GM12878 (cell line): Measurements from ENCODE around the gene TMEM44. TPM values are rescaled to one million over a fixed set of nuclear protein-coding genes. Genes with fewer than 3 reads are reported as not detected.

ENCODE experiments used
- ATF2 ChIP-seq: IDR thresholded peaks from 2 replicates; pipeline ENCODE4 v1.6.1; 2012; ENCODE audit warnings: low read length, inconsistent platforms
- BACH1 ChIP-seq: fragments of 450-650 bp; IDR thresholded peaks from 2 replicates; pipeline ENCODE4 v1.6.1; 2017; ENCODE audit warnings: mild to moderate bottlenecking, borderline replicate concordance
- BCLAF1 ChIP-seq: fragments of 450-650 bp; IDR thresholded peaks from 2 replicates; pipeline ENCODE4 v1.6.1; 2017; ENCODE audit warnings: antibody characterized with exemption, mild to moderate bottlenecking, moderate library complexity
- CREM ChIP-seq: IDR thresholded peaks from 2 replicates; pipeline ENCODE4 v1.6.1; 2014; ENCODE audit warnings: antibody characterized with exemption, low read depth
- DPF2 ChIP-seq: fragments of 450-650 bp; IDR thresholded peaks from 2 replicates; pipeline ENCODE4 v1.6.1; 2017; ENCODE audit warnings: mild to moderate bottlenecking
- ELK1 ChIP-seq: IDR thresholded peaks from 2 replicates; pipeline ENCODE4 v1.6.1; 2012; ENCODE audit warnings: low read depth, low read length, improper control_type of control experiment
- FOXK2 ChIP-seq: fragments of 450-650 bp; IDR thresholded peaks from 2 replicates; pipeline ENCODE4 v1.6.1; 2017; ENCODE audit warnings: mild to moderate bottlenecking, moderate library complexity
- IRF3 ChIP-seq: fragments of 450-650 bp; IDR thresholded peaks from 2 replicates; pipeline ENCODE4 v1.6.1; 2014; ENCODE audit warnings: mild to moderate bottlenecking
- KAT2A ChIP-seq: conservative IDR thresholded peaks from 2 replicates; pipeline ENCODE4 v1.6.1; 2011; ENCODE audit warnings: low read depth, low read length; ENCODE audit not compliant: control insufficient read depth
- KLF5 ChIP-seq: fragments of 450-650 bp; IDR thresholded peaks from 2 replicates; pipeline ENCODE4 v1.6.1; 2014; ENCODE audit warnings: mild to moderate bottlenecking; ENCODE audit not compliant: partially characterized antibody
- MYC ChIP-seq: IDR thresholded peaks from 2 replicates; pipeline ENCODE4 v1.6.1; 2011; ENCODE audit warnings: mild to moderate bottlenecking, low read length, moderate library complexity, inconsistent platforms; ENCODE audit not compliant: insufficient read depth, insufficient replicate concordance, insufficient read length, severe bottlenecking
- NFYB ChIP-seq: IDR thresholded peaks from 2 replicates; pipeline ENCODE4 v1.6.1; 2011; ENCODE audit warnings: low read depth, mild to moderate bottlenecking, low read length, improper control_type of control experiment, moderate library complexity; ENCODE audit not compliant: insufficient read depth
- NR2C1 ChIP-seq: fragments of 450-650 bp; IDR thresholded peaks from 2 replicates; pipeline ENCODE4 v1.6.1; 2017; ENCODE audit warnings: antibody characterized with exemption, mild to moderate bottlenecking, moderate library complexity
- NR2F1 ChIP-seq: fragments of 450-650 bp; conservative IDR thresholded peaks from 2 replicates; pipeline ENCODE4 v1.6.1; 2017; ENCODE audit warnings: mild to moderate bottlenecking
- RAD51 ChIP-seq: fragments of 450-650 bp; IDR thresholded peaks from 2 replicates; pipeline ENCODE4 v1.6.1; 2016; ENCODE audit warnings: moderate library complexity, mild to moderate bottlenecking, inconsistent platforms
- RELA ChIP-seq: fragments of 450-650 bp; IDR thresholded peaks from 2 replicates; pipeline ENCODE4 v1.8.0; 2014; ENCODE audit warnings: borderline replicate concordance; ENCODE audit not compliant: partially characterized antibody
- SMAD1 ChIP-seq: fragments of 450-650 bp; IDR thresholded peaks from 2 replicates; pipeline ENCODE4 v1.6.1; 2018; ENCODE audit warnings: mild to moderate bottlenecking, low read depth; ENCODE audit not compliant: partially characterized antibody
- SMARCA5 ChIP-seq: fragments of 450-650 bp; IDR thresholded peaks from 2 replicates; pipeline ENCODE4 v1.6.1; 2017; ENCODE audit warnings: mild to moderate bottlenecking
- TCF12 ChIP-seq: IDR thresholded peaks from 2 replicates; pipeline ENCODE4 v1.6.1; 2011; ENCODE audit warnings: low read depth, mild to moderate bottlenecking, low read length
- TCF3 ChIP-seq: IDR thresholded peaks from 2 replicates; pipeline ENCODE4 v1.6.1; 2012; ENCODE audit warnings: low read depth, mild to moderate bottlenecking, low read length, borderline replicate concordance; ENCODE audit not compliant: insufficient read depth
- WRNIP1 ChIP-seq: IDR thresholded peaks from 2 replicates; pipeline ENCODE4 v1.6.1; 2011; ENCODE audit warnings: low read depth, low read length, improper control_type of control experiment, borderline replicate concordance
- YBX1 ChIP-seq: fragments of 450-650 bp; IDR thresholded peaks from 2 replicates; pipeline ENCODE4 v1.6.1; 2016; ENCODE audit warnings: antibody characterized with exemption
- ZBED1 ChIP-seq: IDR thresholded peaks from 2 replicates; pipeline ENCODE4 v1.6.1; 2016; ENCODE audit warnings: borderline replicate concordance
- ZNF384 ChIP-seq: IDR thresholded peaks from 2 replicates; pipeline ENCODE4 v1.6.1; 2012; ENCODE audit warnings: low read depth, mild to moderate bottlenecking, low read length, improper control_type of control experiment, borderline replicate concordance
- ZSCAN29 ChIP-seq: fragments of 450-650 bp; IDR thresholded peaks from 2 replicates; pipeline ENCODE4 v1.6.1; 2017; ENCODE audit warnings: mild to moderate bottlenecking, moderate library complexity
- polyA plus RNA-seq, 11 experiments: library from polyadenylated mRNA; depleted of rRNA in 4 of 11; unstranded in 6 of 11; stranded (reverse) in 5 of 11; fragments of >200 nt; fragmentation: Nextera tagmentation in 4 of 11; fragmentation: Illumina TruSeq in 1 of 11; extraction: Ambion mirVana in 4 of 11; extraction: Trizol in 1 of 11; gene quantifications; 1 replicate in 1 of 11; 2 replicates in 10 of 11; pipeline versions ENCODE4 v1.2.1 to v1.2.3, GENCODE V29; 2011 to 2016; ENCODE audit warnings: inconsistent platforms in 2 of 11, missing spikeins in 2 of 11, low read depth in 1 of 11
- total RNA-seq, 4 experiments: library from RNA; depleted of rRNA in 3 of 4; stranded (reverse); fragments of >200 nt in 3 of 4; fragmentation: Illumina TruSeq in 1 of 4; extraction: Trizol in 1 of 4; gene quantifications; 2 replicates each; pipeline versions ENCODE4 v1.2.1 to v1.2.3, GENCODE V29; 2013 to 2021
- TF ChIP-seq, protein P1 (sequence below): fragments of 450-650 bp; IDR thresholded peaks from 2 replicates; pipeline ENCODE4 v1.6.1; 2017; ENCODE audit warnings: mild to moderate bottlenecking

Gene TMEM44
- total and polyA plus RNA-seq, 10 of the 15 experiments (the other 5 are each of a cell fraction or from before 2014, with no cell fraction given): 0.57 to 8.3 (median 3.6) TPM

DNA sequence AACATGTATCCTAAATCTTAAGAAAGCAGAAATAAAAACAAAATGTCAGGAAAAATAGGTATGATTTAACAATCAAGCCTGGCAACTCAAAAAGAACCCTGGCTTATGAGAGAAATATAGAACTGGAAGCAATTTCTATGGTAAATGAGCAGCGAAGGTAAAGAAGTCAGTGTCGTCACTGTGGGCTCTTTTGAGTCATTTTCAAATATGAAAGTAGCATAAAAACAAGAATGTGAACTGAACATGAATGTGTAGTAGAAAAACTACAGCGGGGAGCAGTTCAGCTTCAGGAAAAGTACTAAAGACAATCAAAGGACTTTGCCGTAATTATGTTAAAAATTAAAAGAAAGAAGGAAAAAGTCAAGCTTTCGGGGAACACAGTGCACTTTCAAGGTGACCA, 21.2 kb upstream of the TMEM44 start (continued):
- TF ChIP-seq MYC (no peak), SMARCA5 (no peak), WRNIP1 (no peak), NFYB (no peak), ZBED1 (no peak), TCF3 (no peak), NR2C1 (no peak), KAT2A (no peak), IRF3 (no peak), CREM (peak; percentile 81), BACH1 (no peak), YBX1 (no peak), SMAD1 (no peak), TCF12 (no peak), FOXK2 (no peak), NR2F1 (no peak), ZSCAN29 (no peak), KLF5 (no peak), RELA (no peak), ELK1 (no peak), RAD51 (no peak), ZNF384 (no peak), DPF2 (peak; percentile 69; the same call in 1 of the 2 replicates), ATF2 (peak; percentile 54; the same call in 1 of the 2 replicates), BCLAF1 (no peak)
- TF ChIP-seq, protein P1, sequence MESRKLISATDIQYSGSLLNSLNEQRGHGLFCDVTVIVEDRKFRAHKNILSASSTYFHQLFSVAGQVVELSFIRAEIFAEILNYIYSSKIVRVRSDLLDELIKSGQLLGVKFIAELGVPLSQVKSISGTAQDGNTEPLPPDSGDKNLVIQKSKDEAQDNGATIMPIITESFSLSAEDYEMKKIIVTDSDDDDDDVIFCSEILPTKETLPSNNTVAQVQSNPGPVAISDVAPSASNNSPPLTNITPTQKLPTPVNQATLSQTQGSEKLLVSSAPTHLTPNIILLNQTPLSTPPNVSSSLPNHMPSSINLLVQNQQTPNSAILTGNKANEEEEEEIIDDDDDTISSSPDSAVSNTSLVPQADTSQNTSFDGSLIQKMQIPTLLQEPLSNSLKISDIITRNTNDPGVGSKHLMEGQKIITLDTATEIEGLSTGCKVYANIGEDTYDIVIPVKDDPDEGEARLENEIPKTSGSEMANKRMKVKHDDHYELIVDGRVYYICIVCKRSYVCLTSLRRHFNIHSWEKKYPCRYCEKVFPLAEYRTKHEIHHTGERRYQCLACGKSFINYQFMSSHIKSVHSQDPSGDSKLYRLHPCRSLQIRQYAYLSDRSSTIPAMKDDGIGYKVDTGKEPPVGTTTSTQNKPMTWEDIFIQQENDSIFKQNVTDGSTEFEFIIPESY: no peak
